Measurements from ENCODE around the gene GPATCH3. TPM values are rescaled to one million over a fixed set of nuclear protein-coding genes. Genes with fewer than 3 reads are reported as not detected.
"Not testable (repeated sequence)": the region's sequence is repeated elsewhere in the genome, so short reads cannot be mapped to it uniquely, and the experiment has no call there.

Gene GPATCH3
- total RNA-seq, 2 experiments from 2014 or later = 15.0 to 17.0 TPM

GRCh38 chr1:26909951-26910342 is 9.7 kb upstream of the GPATCH3 start:
- no peak for ATAC-seq
- no peak overlapping the region for H3K4me3 Mint-ChIP-seq
- CTCF ChIA-PET = interaction anchor here (1.4 kb wide), 1 partner anchor 77 kb away, joined by 4 read pairs; no protein-coding TSS in a partner anchor

DNA sequence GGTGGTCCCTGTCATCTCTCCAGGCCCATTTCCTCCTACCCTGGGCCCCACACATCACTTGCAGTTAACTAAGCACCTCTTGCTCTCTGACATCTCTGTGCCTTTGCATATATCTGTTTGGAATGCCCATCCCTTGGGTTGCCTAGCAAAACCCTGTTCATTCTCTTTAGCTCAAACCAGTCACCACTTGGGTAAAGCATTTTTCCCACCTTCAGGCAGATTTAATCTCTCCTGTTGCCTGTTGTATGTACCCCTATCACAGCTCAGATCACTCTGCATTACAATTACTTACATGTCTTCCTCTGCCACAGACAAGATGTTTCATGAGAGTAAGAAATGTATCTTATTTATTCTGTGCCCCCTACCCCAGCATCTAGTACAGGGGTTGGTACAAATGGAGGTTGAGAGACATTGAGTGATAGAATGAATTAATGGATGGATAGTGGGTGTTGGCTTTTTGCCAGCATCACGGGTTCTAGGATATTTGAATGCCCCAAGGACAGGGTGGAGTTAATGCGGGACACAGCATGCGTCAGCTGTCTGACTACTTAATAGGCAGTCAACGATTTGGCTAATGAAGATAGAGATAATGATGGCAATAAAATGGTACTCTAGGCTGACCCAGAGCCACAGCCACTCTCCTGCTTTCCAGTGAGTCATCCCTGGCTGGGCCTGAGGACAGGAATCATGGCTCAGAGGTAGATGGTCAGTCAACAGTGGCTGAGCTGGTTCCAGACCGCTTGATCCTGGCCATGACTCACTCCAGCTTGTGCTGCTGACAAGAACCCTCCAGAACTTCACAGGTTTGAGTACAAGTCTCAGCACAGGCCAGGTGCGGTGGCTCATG is 7.0 kb upstream of the GPATCH3 start:
- Mint-ChIP-seq H3K4me1 (no peaks in the 10 kb centered on the region), H3K27me3 (peaks cover 3% of the 10 kb centered on the region), H3K9me3 (ENCODE audit: low read depth) (no peaks in the 10 kb centered on the region), H3K27ac (no peak overlapping the region), H3K36me3 (no peaks in the 10 kb centered on the region), H3K4me3 (no peak overlapping the region)
- CTCF ChIA-PET = interaction anchor here (0.7 kb wide), 1 partner anchor 159 kb away, joined by 3 read pairs; no protein-coding TSS in a partner anchor
- DNase-seq (no peak), ATAC-seq (no peak)

More at GRCh38 chr1:26909951-26910342, 9.7 kb upstream of the GPATCH3 start:
- DNase-seq = no peak
- Mint-ChIP-seq H3K36me3 (no peaks in the 10 kb centered on the region), H3K4me1 (no peaks in the 10 kb centered on the region), H3K9me3 (ENCODE audit: low read depth) (no peaks in the 10 kb centered on the region), H3K27ac (no peak overlapping the region), H3K27me3 (peaks cover 3% of the 10 kb centered on the region)

- H3K27ac Mint-ChIP-seq = peak overlapping the region; percentile 98
- no peaks in the 10 kb centered on the region for H3K27me3 Mint-ChIP-seq
- H3K4me1 Mint-ChIP-seq = peaks cover 34% of the 10 kb centered on the region
- CTCF ChIA-PET = interaction anchor here (1.0 to 3.5 kb wide), 9 partner anchors 11 to 431 kb away, joined by 3 to 23 read pairs (median 5); partner anchors contain the start of genes GPN2 and NUDC
- peak overlapping the region; percentile 86 for H3K4me3 Mint-ChIP-seq
- DNase-seq (no peak), ATAC-seq (no peak)
- H3K9me3 Mint-ChIP-seq (ENCODE audit: low read depth) = no peaks in the 10 kb centered on the region
- H3K36me3 Mint-ChIP-seq = peaks cover 7% of the 10 kb centered on the region
These were observed 696 bp upstream of the GPATCH3 start for GRCh38 chr1:26900815-26901511.

- DNase-seq (no peak), ATAC-seq (no peak)
- H3K36me3 Mint-ChIP-seq = peaks cover 27% of the 10 kb centered on the region
- no peak overlapping the region for H3K27ac Mint-ChIP-seq
- no peak overlapping the region for H3K4me3 Mint-ChIP-seq
- no peaks in the 10 kb centered on the region for H3K27me3 Mint-ChIP-seq
- H3K9me3 Mint-ChIP-seq (ENCODE audit: low read depth) = no peaks in the 10 kb centered on the region
- peaks cover 36% of the 10 kb centered on the region for H3K4me1 Mint-ChIP-seq
- CTCF ChIA-PET = interaction anchor here (1.5 kb wide), 1 partner anchor 10 kb away, joined by 7 read pairs; no protein-coding TSS in a partner anchor
These were observed 2.9 kb downstream of the GPATCH3 start for GRCh38 chr1:26897351-26897750.

- H3K4me3 Mint-ChIP-seq = no peak overlapping the region
- no peak for ATAC-seq
- CTCF ChIA-PET = interaction anchor here (1.0 to 1.2 kb wide), 2 partner anchors 9 to 16 kb away, joined by 3 read pairs; no protein-coding TSS in a partner anchor
- H3K27me3 Mint-ChIP-seq = no peaks in the 10 kb centered on the region
- H3K36me3 Mint-ChIP-seq = peaks cover 33% of the 10 kb centered on the region
- peaks cover 29% of the 10 kb centered on the region for H3K4me1 Mint-ChIP-seq
- no peak for DNase-seq
- no peak overlapping the region for H3K27ac Mint-ChIP-seq
- H3K9me3 Mint-ChIP-seq (ENCODE audit: low read depth) = no peaks in the 10 kb centered on the region
These were observed 6.0 kb downstream of the GPATCH3 start for GRCh38 chr1:26894263-26894662.

DNA sequence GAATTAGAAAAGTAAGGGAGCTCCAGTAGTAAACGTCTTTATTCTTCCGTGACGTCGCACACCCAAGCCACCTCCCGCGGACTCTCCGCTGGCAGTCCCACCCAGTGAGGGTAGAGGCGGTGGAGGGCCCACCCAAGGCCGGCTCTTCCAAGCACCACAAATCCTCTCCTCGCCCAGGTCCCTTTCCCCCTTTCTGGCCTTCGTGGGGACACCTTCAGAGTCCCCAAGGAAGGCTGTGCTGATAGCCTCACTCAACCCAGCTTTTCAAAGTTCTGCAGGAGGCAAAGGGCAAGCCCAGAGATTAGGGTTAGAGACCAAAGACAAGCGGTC is 9.8 kb downstream of the GPATCH3 start:
- peak overlapping the region; percentile 92 for H3K4me3 Mint-ChIP-seq
- ATAC-seq (peak; percentile 52), DNase-seq (no peak)
- no peaks in the 10 kb centered on the region for H3K27me3 Mint-ChIP-seq
- peaks cover 30% of the 10 kb centered on the region for H3K4me1 Mint-ChIP-seq
- H3K36me3 Mint-ChIP-seq = peaks cover 40% of the 10 kb centered on the region
- no peaks in the 10 kb centered on the region for H3K9me3 Mint-ChIP-seq (ENCODE audit: low read depth)
- peak overlapping the region; percentile 91 for H3K27ac Mint-ChIP-seq
- CTCF ChIA-PET = interaction anchor here (0.9 to 4.4 kb wide), 16 partner anchors 10 to 390 kb away, joined by 3 to 35 read pairs (median 4); partner anchors contain the start of genes GPATCH3, NUDC and PIGV

GRCh38 chr1:26889551-26890466 is 10.5 kb downstream of the GPATCH3 start, which contains the start of gene GPN2:
TSS of gene GPN2 (minus strand) at chr1:26890283. CDS start at chr1:26890096, 187 bp downstream.
- Mint-ChIP-seq H3K27me3 (no peaks in the 10 kb centered on the region), H3K9me3 (ENCODE audit: low read depth) (no peaks in the 10 kb centered on the region), H3K36me3 (peaks cover 44% of the 10 kb centered on the region), H3K4me1 (peaks cover 32% of the 10 kb centered on the region), H3K4me3 (peak within 1 kb of the TSS; percentile 92), H3K27ac (peak within 1 kb of the TSS; percentile 91)
- ATAC-seq (peak; percentile 98), DNase-seq (peak; percentile 88)
- CTCF ChIA-PET = interaction anchor here (0.9 to 4.4 kb wide), 17 partner anchors 11 to 390 kb away, joined by 3 to 35 read pairs (median 4); partner anchors contain the start of genes GPATCH3, NUDC and PIGV

- Mint-ChIP-seq H3K4me3 (peak overlapping the region; percentile 92), H3K27ac (no peak overlapping the region), H3K27me3 (no peaks in the 10 kb centered on the region), H3K36me3 (peaks cover 42% of the 10 kb centered on the region), H3K4me1 (peaks cover 30% of the 10 kb centered on the region), H3K9me3 (ENCODE audit: low read depth) (no peaks in the 10 kb centered on the region)
- DNase-seq (no peak), ATAC-seq (no peak)
- CTCF ChIA-PET = interaction anchor here (0.8 to 4.4 kb wide), 10 partner anchors 8 to 97 kb away, joined by 3 to 35 read pairs (median 6); partner anchors contain the start of gene GPATCH3
These were observed 12.0 kb downstream of the GPATCH3 start for GRCh38 chr1:26888231-26888630.

- no peak for ATAC-seq
- Mint-ChIP-seq H3K36me3 (peaks cover 42% of the 10 kb centered on the region), H3K9me3 (ENCODE audit: low read depth) (no peaks in the 10 kb centered on the region), H3K4me3 (peak overlapping the region; percentile 34), H3K27ac (peak overlapping the region; percentile 42), H3K4me1 (peaks cover 30% of the 10 kb centered on the region), H3K27me3 (no peaks in the 10 kb centered on the region)
- CTCF ChIA-PET = interaction anchor here (0.7 to 4.4 kb wide), 19 partner anchors 9 to 308 kb away, joined by 3 to 35 read pairs (median 4); partner anchors contain the start of genes GPATCH3 and NUDC
- DNase-seq = peak; percentile 43
These were observed 13.1 kb downstream of the GPATCH3 start for GRCh38 chr1:26887125-26887524.

DNA sequence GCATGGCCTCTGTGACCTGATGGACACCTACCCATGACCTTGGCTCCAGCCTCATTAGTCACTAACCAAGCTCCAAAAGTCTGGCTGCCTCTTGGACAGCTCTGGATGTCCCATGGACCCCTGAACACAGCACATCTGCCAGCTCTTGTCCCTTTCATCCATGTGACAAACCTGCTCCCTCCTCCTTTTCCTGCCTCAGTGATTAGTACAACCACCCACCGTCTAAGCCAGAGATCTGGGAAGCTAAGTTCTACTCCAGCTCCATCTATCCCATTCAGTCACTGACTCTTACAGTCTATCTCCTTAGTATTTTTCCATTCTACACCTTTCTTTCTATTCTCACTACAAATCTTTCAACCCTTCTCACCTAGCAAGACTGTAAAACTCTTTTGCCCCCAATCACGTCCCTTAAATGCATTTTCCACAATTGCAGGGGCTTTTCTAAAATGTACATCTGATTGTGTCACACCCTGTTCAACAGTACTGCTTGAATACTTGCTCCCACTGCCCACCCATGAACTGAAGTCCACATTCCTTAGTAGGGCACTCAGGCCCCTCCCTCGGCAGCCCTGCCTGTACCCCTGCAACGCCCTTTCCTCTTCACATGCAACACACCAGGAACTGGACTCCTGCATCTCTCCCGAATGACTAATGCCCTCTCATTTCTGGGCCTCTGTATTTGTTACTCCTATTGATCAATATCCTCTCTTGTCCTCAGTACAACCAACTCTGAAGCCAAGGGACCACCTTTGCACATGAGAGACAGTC is 17.4 kb downstream of the GPATCH3 start:
- no peak overlapping the region for H3K27ac Mint-ChIP-seq
- DNase-seq (no peak), ATAC-seq (no peak)
- H3K9me3 Mint-ChIP-seq (ENCODE audit: low read depth) = no peaks in the 10 kb centered on the region
- H3K36me3 Mint-ChIP-seq = peaks cover 38% of the 10 kb centered on the region
- H3K4me3 Mint-ChIP-seq = no peak overlapping the region
- CTCF ChIA-PET = interaction anchor here (1.4 kb wide), 1 partner anchor 71 kb away, joined by 3 read pairs; no protein-coding TSS in a partner anchor
- H3K4me1 Mint-ChIP-seq = peaks cover 6% of the 10 kb centered on the region
- H3K27me3 Mint-ChIP-seq = no peaks in the 10 kb centered on the region

GRCh38 chr1:26881611-26882010 is 18.7 kb downstream of the GPATCH3 start:
- CTCF ChIA-PET = interaction anchor here (1.0 to 1.5 kb wide), 7 partner anchors 16 to 279 kb away, joined by 3 to 7 read pairs (median 3); no protein-coding TSS in a partner anchor
- not testable (repeated sequence) for H3K27ac Mint-ChIP-seq, H3K27me3 Mint-ChIP-seq

More at GRCh38 chr1:26881611-26882010, 18.7 kb downstream of the GPATCH3 start:
- not testable (repeated sequence) for DNase-seq; H3K4me3 Mint-ChIP-seq; H3K9me3 Mint-ChIP-seq (ENCODE audit: low read depth); H3K4me1 Mint-ChIP-seq; ATAC-seq
- peaks cover 38% of the 10 kb centered on the region for H3K36me3 Mint-ChIP-seq

Measured in activated CD8-positive, alpha-beta memory T cell treated with anti-CD3 and anti-CD28 coated beads, Interleukin-2, amount 10 ng/mL, durations not matched to agents 7 days and 5 days (primary cell).